GM19468 (cell line): ENCODE results near the gene LMF1.

Experiments
- ATAC-seq: cut with Tn5 transposase; IDR thresholded peaks from one replicate; pipeline ENCODE4 v1.9.1; 2021; ENCODE audit warnings: mild to moderate bottlenecking, moderate library complexity, moderate number of reproducible peaks; ENCODE audit not compliant: unreplicated experiment; ENCODE audit errors: extremely low read depth

Gene LMF1

GRCh38 chr16:986411-986810 is 15.6 kb upstream of the LMF1 start:
- ATAC-seq, result no peak

- ATAC-seq, result no peak
Measured at GRCh38 chr16:985646-986400, 15.0 kb upstream of the LMF1 start.

- ATAC-seq, result no peak
Measured at GRCh38 chr16:984736-985636, 14.2 kb upstream of the LMF1 start.

GRCh38 chr16:984121-984694 is 13.4 kb upstream of the LMF1 start:
- ATAC-seq, result no peak

GRCh38 chr16:983044-984030 is 12.6 kb upstream of the LMF1 start:
- ATAC-seq, result no peak

- ATAC-seq, result no peak
Measured at GRCh38 chr16:982145-983043, 11.6 kb upstream of the LMF1 start.

- ATAC-seq, result no peak
Measured at GRCh38 chr16:981695-982144, 10.9 kb upstream of the LMF1 start, which contains the start of gene SOX8. TSS of gene SOX8 (plus strand) at chr16:981770. CDS start at chr16:981923, 153 bp downstream.

GRCh38 chr16:980595-980854 is 9.7 kb upstream of the LMF1 start:
- no peak for ATAC-seq

- no peak for ATAC-seq
Measured at GRCh38 chr16:979859-980594, 9.2 kb upstream of the LMF1 start.

GRCh38 chr16:979147-979546 is 8.4 kb upstream of the LMF1 start:
- no peak for ATAC-seq

GRCh38 chr16:978403-978802 is 7.6 kb upstream of the LMF1 start:
- no peak for ATAC-seq

- no peak for ATAC-seq
Measured at GRCh38 chr16:977896-978295, 7.1 kb upstream of the LMF1 start.

- no peak for ATAC-seq
Measured at GRCh38 chr16:977081-977701, 6.4 kb upstream of the LMF1 start.

GRCh38 chr16:976389-976931 is 5.7 kb upstream of the LMF1 start:
- ATAC-seq, result no peak

GRCh38 chr16:975291-975690 is 4.5 kb upstream of the LMF1 start:
- ATAC-seq, result no peak

GRCh38 chr16:974611-975261 is 4.0 kb upstream of the LMF1 start:
- ATAC-seq, result no peak

- no peak for ATAC-seq
Measured at GRCh38 chr16:974001-974601, 3.3 kb upstream of the LMF1 start.
